Fibroblast of lung (primary cell): ENCODE results near the gene HESX1.

Source experiments
- EZH2 ChIP-seq: IDR thresholded peaks from 2 replicates; pipeline ENCODE4 v1.5.1; 2012; ENCODE audit warnings: low read length, control low read depth, mild to moderate bottlenecking; ENCODE audit errors: missing control alignments
- TF ChIP-seq, protein P1 (sequence below), 2 donors: IDR thresholded peaks in 1 of 2; conservative IDR thresholded peaks in 1 of 2; 1 replicate in 1 of 2; 2 replicates in 1 of 2; pipeline ENCODE4 v1.5.1; 2011 to 2012; ENCODE audit warnings: low read length in 2 of 2, control low read depth in 1 of 2, inconsistent platforms in 1 of 2, low read depth in 1 of 2, mild to moderate bottlenecking in 1 of 2

DNA sequence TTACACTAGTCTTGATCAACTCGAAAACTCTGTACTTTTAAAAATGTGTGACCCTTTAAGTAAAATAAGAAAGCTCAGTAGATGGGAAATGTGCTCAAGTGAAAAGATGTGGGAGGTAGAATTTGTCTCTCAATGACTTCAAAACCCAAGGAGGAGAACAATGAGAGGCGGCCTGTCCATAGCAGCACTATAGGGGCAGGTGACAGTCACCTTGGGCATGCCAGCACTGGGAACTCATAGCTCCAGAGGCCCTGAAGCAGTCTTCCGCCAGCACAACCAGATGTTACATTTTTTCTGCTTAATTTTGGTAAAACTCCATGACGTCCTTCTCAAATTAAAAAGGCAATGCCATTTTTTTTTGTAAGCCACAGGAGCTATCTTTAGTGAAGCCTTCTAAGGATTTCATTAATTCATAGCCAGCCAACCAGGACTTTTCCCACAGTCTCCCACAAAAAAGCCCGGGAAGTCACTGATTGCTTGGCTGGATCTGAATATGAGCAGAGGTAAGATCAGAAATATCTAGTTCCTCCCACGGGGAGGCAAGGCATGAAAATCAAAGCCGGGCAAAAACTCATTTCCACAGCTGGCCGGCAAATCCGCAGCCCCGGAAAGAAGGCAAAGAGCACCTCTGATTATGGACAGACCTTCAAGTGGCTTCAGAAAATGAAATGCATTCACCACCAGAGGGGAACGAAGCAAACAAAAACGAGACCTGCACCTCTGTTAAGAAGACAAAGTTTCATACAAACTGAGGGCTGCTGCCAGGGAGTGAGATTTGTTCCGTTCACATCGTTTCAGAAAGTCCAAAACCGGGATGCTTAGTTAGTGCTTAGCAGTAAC lies 45.1 kb downstream of the HESX1 start:
- TF ChIP-seq, protein P1, sequence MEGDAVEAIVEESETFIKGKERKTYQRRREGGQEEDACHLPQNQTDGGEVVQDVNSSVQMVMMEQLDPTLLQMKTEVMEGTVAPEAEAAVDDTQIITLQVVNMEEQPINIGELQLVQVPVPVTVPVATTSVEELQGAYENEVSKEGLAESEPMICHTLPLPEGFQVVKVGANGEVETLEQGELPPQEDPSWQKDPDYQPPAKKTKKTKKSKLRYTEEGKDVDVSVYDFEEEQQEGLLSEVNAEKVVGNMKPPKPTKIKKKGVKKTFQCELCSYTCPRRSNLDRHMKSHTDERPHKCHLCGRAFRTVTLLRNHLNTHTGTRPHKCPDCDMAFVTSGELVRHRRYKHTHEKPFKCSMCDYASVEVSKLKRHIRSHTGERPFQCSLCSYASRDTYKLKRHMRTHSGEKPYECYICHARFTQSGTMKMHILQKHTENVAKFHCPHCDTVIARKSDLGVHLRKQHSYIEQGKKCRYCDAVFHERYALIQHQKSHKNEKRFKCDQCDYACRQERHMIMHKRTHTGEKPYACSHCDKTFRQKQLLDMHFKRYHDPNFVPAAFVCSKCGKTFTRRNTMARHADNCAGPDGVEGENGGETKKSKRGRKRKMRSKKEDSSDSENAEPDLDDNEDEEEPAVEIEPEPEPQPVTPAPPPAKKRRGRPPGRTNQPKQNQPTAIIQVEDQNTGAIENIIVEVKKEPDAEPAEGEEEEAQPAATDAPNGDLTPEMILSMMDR (conservative IDR thresholded peaks at IDR 0.05 in 1 of 2, IDR thresholded peaks at IDR 0.05 in 1 of 2; ENCODE audit: low read depth in 1 of 2, low read length in 2 of 2), result no peak
- TF ChIP-seq EZH2, result no peak
